Liver (tissue), 9 donors: Measurements from ENCODE around the gene EXOC6B. TPM values are rescaled to one million over a fixed set of nuclear protein-coding genes. Genes with fewer than 3 reads are reported as not detected.

ENCODE experiments used
- DNase-seq: peaks from one replicate; pipeline ENCODE4 v3.0.0-alpha.2; 2017; ENCODE audit warnings: low spot score
- H3K27ac ChIP-seq, 2 donors: one replicate each; pipeline ENCODE4 v1.7.0; 2013; ENCODE audit warnings: inconsistent platforms in 2 of 2, low read length in 2 of 2, control low read depth in 1 of 2, low read depth in 1 of 2, mild to moderate bottlenecking in 1 of 2
- H3K27me3 ChIP-seq, 4 donors: one replicate each; pipeline versions ENCODE4 v1.6.1 to v1.7.0; 2013; ENCODE audit warnings: low read length in 3 of 4, inconsistent platforms in 1 of 4, mild to moderate bottlenecking in 1 of 4, moderate library complexity in 1 of 4; ENCODE audit not compliant: control insufficient read depth in 4 of 4, insufficient read depth in 4 of 4
- H3K36me3 ChIP-seq, 4 donors: one replicate each; pipeline versions ENCODE4 v1.6.1 to v1.7.0; 2013; ENCODE audit warnings: low read length in 3 of 4, mild to moderate bottlenecking in 3 of 4, low read depth in 1 of 4, moderate library complexity in 1 of 4; ENCODE audit not compliant: control insufficient read depth in 4 of 4, insufficient read depth in 3 of 4
- H3K4me1 ChIP-seq, 4 donors: one replicate each; pipeline versions ENCODE4 v1.6.1 to v1.7.0; 2013; ENCODE audit warnings: low read length in 3 of 4, mild to moderate bottlenecking in 3 of 4, moderate library complexity in 1 of 4; ENCODE audit not compliant: control insufficient read depth in 4 of 4, insufficient read depth in 4 of 4
- H3K4me3 ChIP-seq, 3 donors: one replicate each; pipeline versions ENCODE4 v1.6.1 to v1.7.0; 2013; ENCODE audit warnings: low read length in 3 of 3, control low read depth in 1 of 3, low read depth in 1 of 3, mild to moderate bottlenecking in 1 of 3
- H3K9ac ChIP-seq, 2 donors: one replicate each; pipeline ENCODE4 v1.7.0; 2013; ENCODE audit warnings: low read length in 2 of 2, mild to moderate bottlenecking in 2 of 2, moderate library complexity in 2 of 2, control low read depth in 1 of 2, low read depth in 1 of 2
- H3K9me3 ChIP-seq, 4 donors: one replicate each; pipeline versions ENCODE4 v1.6.1 to v1.7.0; 2013; ENCODE audit warnings: low read length in 3 of 4; ENCODE audit not compliant: control insufficient read depth in 4 of 4
- ATF3 ChIP-seq: IDR thresholded peaks from 2 replicates; pipeline ENCODE4 v1.6.1; 2016; ENCODE audit warnings: antibody characterized with exemption
- CTCF ChIP-seq: fragments of 150-350 bp; IDR thresholded peaks from 2 replicates; pipeline ENCODE4 v1.5.1; 2017; ENCODE audit warnings: improper control_type of control experiment, low read depth, low read length; ENCODE audit not compliant: missing input control
- EGR1 ChIP-seq, 2 donors: IDR thresholded peaks; 2 replicates each; pipeline ENCODE4 v1.6.1; 2016 to 2018; ENCODE audit warnings: antibody characterized with exemption in 2 of 2, low read depth in 2 of 2
- FOXA1 ChIP-seq: IDR thresholded peaks from 2 replicates; pipeline ENCODE4 v1.6.1; 2016; ENCODE audit warnings: antibody characterized with exemption
- FOXA2 ChIP-seq: IDR thresholded peaks from 2 replicates; pipeline ENCODE4 v1.6.1; 2016; ENCODE audit warnings: antibody characterized with exemption
- GABPA ChIP-seq, 2 donors: IDR thresholded peaks in 1 of 2; conservative IDR thresholded peaks in 1 of 2; 2 replicates each; pipeline ENCODE4 v1.6.1; 2016; ENCODE audit warnings: antibody characterized with exemption in 2 of 2, mild to moderate bottlenecking in 1 of 2, moderate library complexity in 1 of 2
- HNF4A ChIP-seq, 2 donors: conservative IDR thresholded peaks; 2 replicates each; pipeline ENCODE4 v1.6.1; 2016; ENCODE audit warnings: antibody characterized with exemption in 2 of 2, mild to moderate bottlenecking in 2 of 2
- HNF4G ChIP-seq: IDR thresholded peaks from 2 replicates; pipeline ENCODE4 v1.6.1; 2016; ENCODE audit warnings: antibody characterized with exemption
- JUND ChIP-seq, 2 donors: IDR thresholded peaks; 2 replicates each; pipeline ENCODE4 v1.6.1; 2016; ENCODE audit warnings: antibody characterized with exemption in 2 of 2
- MAX ChIP-seq: IDR thresholded peaks from 2 replicates; pipeline ENCODE4 v1.6.1; 2016; ENCODE audit warnings: antibody characterized with exemption
- NR2F2 ChIP-seq: IDR thresholded peaks from 2 replicates; pipeline ENCODE4 v1.6.1; 2016; ENCODE audit warnings: antibody characterized with exemption
- RAD21 ChIP-seq, 2 donors: IDR thresholded peaks; 2 replicates each; pipeline ENCODE4 v1.6.1; 2016; ENCODE audit warnings: antibody characterized with exemption in 2 of 2, mild to moderate bottlenecking in 2 of 2
- RXRA ChIP-seq, 2 donors: IDR thresholded peaks; 2 replicates each; pipeline ENCODE4 v1.6.1; 2017 to 2018; ENCODE audit warnings: antibody characterized with exemption in 2 of 2, mild to moderate bottlenecking in 1 of 2
- TAF1 ChIP-seq: conservative IDR thresholded peaks from 2 replicates; pipeline ENCODE4 v1.6.1; 2016; ENCODE audit warnings: antibody characterized with exemption, mild to moderate bottlenecking
- ZBTB33 ChIP-seq: IDR thresholded peaks from 2 replicates; pipeline ENCODE4 v1.6.1; 2016; ENCODE audit warnings: antibody characterized with exemption
- WGBS: extraction: QIAGEN DNeasy Blood & Tissue Kit; methylation state at CpG from one replicate; pipeline ENCODE4 v1.1.7; 2013; 5-methylcytosine and 5-hydroxymethylcytosine counted together
- polyA plus RNA-seq, 2 donors: library from polyadenylated mRNA; stranded (reverse) in 1 of 2; unstranded in 1 of 2; fragments of 200-250 nt in 1 of 2; fragments of >200 nt in 1 of 2; fragmentation: Nextera tagmentation in 1 of 2; extraction: Ambion mirVana in 1 of 2; gene quantifications; one replicate each; pipeline versions ENCODE4 v1.2.1 to v1.2.3, GENCODE V29; 2013 to 2015
- total RNA-seq, 2 donors: library from RNA; depleted of rRNA; stranded (reverse); fragments of >200 nt; gene quantifications; one replicate each; pipeline ENCODE4 v1.2.3, GENCODE V29; 2014
- donor health status: healthy.
- donor health status: healthy.
- donor health status: healthy.
- donor health status: healthy.
- donor health status: healthy.

Gene EXOC6B
- total and polyA plus RNA-seq, 4 donors = 1.7 to 9.5 (median 5.5) TPM

GRCh38 chr2:72191441-72191840, 634.4 kb downstream of the EXOC6B start:
- no peaks in the 10 kb centered on the region for H3K36me3 ChIP-seq
- 83% methylated on average over 1 of the region's 1 CpG for WGBS
- H3K9ac ChIP-seq = no peak overlapping the region
- TF ChIP-seq ZBTB33 (no peak), JUND (IDR thresholded peaks at IDR 0.05) (no peak), RAD21 (IDR thresholded peaks at IDR 0.05) (no peak), EGR1 (IDR thresholded peaks at IDR 0.05; ENCODE audit: low read depth in 2 of 2) (no peak), ATF3 (no peak), TAF1 (no peak), FOXA2 (no peak), FOXA1 (no peak), RXRA (IDR thresholded peaks at IDR 0.05) (no peak), MAX (no peak), HNF4G (no peak)
- H3K4me1 ChIP-seq = no peaks in the 10 kb centered on the region
- H3K27me3 ChIP-seq = no peaks in the 10 kb centered on the region
- no peaks in the 10 kb centered on the region for H3K9me3 ChIP-seq
- DNase-seq = no peak
- H3K27ac ChIP-seq = no peak overlapping the region
- H3K4me3 ChIP-seq = no peak overlapping the region

GRCh38 chr2:72185206-72185605, 640.6 kb downstream of the EXOC6B start:
- Histone ChIP-seq H3K4me1 (peaks cover 0 to 3% (median 0%) of the 10 kb centered on the region in 4 donors), H3K27ac (no peak overlapping the region), H3K9ac (no peak overlapping the region), H3K27me3 (no peaks in the 10 kb centered on the region), H3K4me3 (no peak overlapping the region), H3K9me3 (no peaks in the 10 kb centered on the region), H3K36me3 (no peaks in the 10 kb centered on the region)
- TF ChIP-seq CTCF (no peak), ZBTB33 (no peak), FOXA2 (no peak), HNF4G (no peak), EGR1 (IDR thresholded peaks at IDR 0.05; ENCODE audit: low read depth in 2 of 2) (no peak), MAX (no peak), JUND (IDR thresholded peaks at IDR 0.05) (no peak), NR2F2 (no peak), GABPA (IDR thresholded peaks at IDR 0.05 in 1 of 2, conservative IDR thresholded peaks at IDR 0.05 in 1 of 2) (no peak), HNF4A (conservative IDR thresholded peaks at IDR 0.05) (no peak), TAF1 (no peak), RAD21 (IDR thresholded peaks at IDR 0.05) (no peak)
- no peak for DNase-seq
- 82% methylated on average over 1 of the region's 1 CpG for WGBS
